Vagina (tissue), 2 donors: ENCODE data around the gene TTLL9. TPM values are rescaled to one million over a fixed set of nuclear protein-coding genes. Genes with fewer than 3 reads are reported as not detected.
A peak's percentile ranks its signal among the peaks of the same experiment; 100 is the strongest.

Source experiments
- DNase-seq, 2 donors: peaks; one replicate each; pipeline ENCODE4 v3.0.0-alpha.2; 2017; ENCODE audit errors: extremely low spot score in 2 of 2
- H3K27ac ChIP-seq: fragments of 200-600 bp; sonication (generic); one replicate; pipeline ENCODE4 v1.5.1; 2019
- H3K27me3 ChIP-seq: fragments of 200-600 bp; sonication (generic); one replicate; pipeline ENCODE4 v1.5.1; 2019
- H3K36me3 ChIP-seq, 2 donors: fragments of 200-600 bp; sonication (generic); one replicate each; pipeline ENCODE4 v1.5.1; 2017 to 2019
- H3K4me1 ChIP-seq: fragments of 200-600 bp; sonication (generic); one replicate; pipeline ENCODE4 v1.5.1; 2019
- H3K4me3 ChIP-seq, 2 donors: fragments of 200-600 bp; sonication (generic); 1 replicate in 1 of 2; 2 replicates in 1 of 2; pipeline ENCODE4 v1.5.1; 2016 to 2019
- H3K9me3 ChIP-seq: fragments of 200-600 bp; sonication (generic); one replicate; pipeline ENCODE4 v1.5.1; 2019
- POLR2A ChIP-seq, 2 donors: fragments of 450-650 bp; IDR thresholded peaks; one replicate each; pipeline ENCODE4 v1.6.1; 2017; ENCODE audit warnings: antibody characterized with exemption in 2 of 2, mild to moderate bottlenecking in 2 of 2, moderate library complexity in 2 of 2
- POLR2AphosphoS5 ChIP-seq, 2 donors: sonication (generic); formaldehyde crosslinking; IDR thresholded peaks; one replicate each; pipeline ENCODE4 v1.9.0; 2017; ENCODE audit warnings: antibody characterized with exemption in 2 of 2, mild to moderate bottlenecking in 2 of 2, low read depth in 1 of 2; ENCODE audit not compliant: insufficient read depth in 1 of 2
- intact Hi-C: fragments of 100-400 bp; cut with DNase I; formaldehyde crosslinking; loops from one replicate; pipeline ENCODE4 v1.15.1; 2023
- total RNA-seq: library from RNA; depleted of rRNA; stranded (reverse); fragments of >200 nt; gene quantifications from one replicate; pipeline ENCODE4 v1.2.3, GENCODE V29; 2016
- TF ChIP-seq, protein P1 (sequence below), 3 experiments: fragments of 450-650 bp in 2 of 3; fragments of 200-600 bp in 1 of 3; sonication (generic) in 1 of 3; IDR thresholded peaks; one replicate each; pipeline ENCODE4 v1.5.1; 2017 to 2019; ENCODE audit warnings: antibody characterized with exemption in 3 of 3, mild to moderate bottlenecking in 2 of 3, moderate library complexity in 2 of 3

Gene TTLL9
- total RNA-seq, 1 donor from 2014 or later = not detected

DNA sequence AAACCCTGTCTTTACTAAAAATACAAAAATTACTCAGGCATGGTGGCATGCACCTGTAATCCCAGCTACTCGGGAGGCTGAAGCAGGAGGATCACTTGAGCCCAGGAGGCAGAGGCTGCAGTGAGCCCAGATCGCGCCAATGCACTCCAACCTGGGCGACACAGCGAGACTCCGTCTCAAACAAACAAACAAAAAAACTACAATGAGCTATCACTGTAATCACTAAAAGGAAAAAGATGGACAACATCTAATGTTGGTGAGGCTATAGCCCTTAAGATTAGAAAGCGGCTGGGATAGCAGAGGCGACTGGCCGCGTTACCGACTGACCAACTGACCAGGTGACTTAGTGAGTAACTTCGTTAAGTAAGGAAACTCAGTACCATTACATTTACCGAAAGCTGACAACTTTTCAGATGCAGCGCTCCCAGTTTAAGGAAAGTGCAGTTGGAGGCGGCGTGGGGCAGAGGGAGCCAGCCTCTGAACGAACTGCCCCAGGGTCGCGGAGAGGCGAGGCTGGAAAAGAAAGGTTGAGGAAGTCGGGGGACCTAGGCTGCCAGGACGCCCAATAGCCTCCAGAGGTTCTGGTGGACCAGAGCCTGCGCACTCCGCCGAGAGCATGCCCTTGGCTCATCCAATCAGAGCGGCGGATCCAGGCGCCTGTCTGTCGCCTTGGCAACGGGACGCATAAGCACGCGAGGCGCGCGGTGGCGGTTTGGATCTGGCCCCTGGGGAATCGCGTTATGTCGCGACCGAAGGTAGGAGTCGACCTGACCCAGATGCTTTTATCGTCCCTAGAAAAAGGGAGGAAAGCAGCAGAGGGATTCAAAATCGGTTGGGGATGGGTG is 8.9 kb downstream of the TTLL9 start:
- DNase-seq = peak in 1 of 2 donors; percentile 96
- Histone ChIP-seq H3K27me3 (no peaks in the 10 kb centered on the region), H3K36me3 (no peaks in the 10 kb centered on the region), H3K4me3 (peak overlapping the region; percentile 48 to 63), H3K9me3 (no peaks in the 10 kb centered on the region), H3K27ac (peak overlapping the region; percentile 60), H3K4me1 (no peaks in the 10 kb centered on the region)
- TF ChIP-seq POLR2AphosphoS5 (IDR thresholded peaks at IDR 0.05; ENCODE audit: insufficient read depth in 1 of 2, low read depth in 1 of 2) = peak in 1 of 2 donors; percentile 80
- TF ChIP-seq, protein P1, sequence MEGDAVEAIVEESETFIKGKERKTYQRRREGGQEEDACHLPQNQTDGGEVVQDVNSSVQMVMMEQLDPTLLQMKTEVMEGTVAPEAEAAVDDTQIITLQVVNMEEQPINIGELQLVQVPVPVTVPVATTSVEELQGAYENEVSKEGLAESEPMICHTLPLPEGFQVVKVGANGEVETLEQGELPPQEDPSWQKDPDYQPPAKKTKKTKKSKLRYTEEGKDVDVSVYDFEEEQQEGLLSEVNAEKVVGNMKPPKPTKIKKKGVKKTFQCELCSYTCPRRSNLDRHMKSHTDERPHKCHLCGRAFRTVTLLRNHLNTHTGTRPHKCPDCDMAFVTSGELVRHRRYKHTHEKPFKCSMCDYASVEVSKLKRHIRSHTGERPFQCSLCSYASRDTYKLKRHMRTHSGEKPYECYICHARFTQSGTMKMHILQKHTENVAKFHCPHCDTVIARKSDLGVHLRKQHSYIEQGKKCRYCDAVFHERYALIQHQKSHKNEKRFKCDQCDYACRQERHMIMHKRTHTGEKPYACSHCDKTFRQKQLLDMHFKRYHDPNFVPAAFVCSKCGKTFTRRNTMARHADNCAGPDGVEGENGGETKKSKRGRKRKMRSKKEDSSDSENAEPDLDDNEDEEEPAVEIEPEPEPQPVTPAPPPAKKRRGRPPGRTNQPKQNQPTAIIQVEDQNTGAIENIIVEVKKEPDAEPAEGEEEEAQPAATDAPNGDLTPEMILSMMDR (IDR thresholded peaks at IDR 0.05) = no peak
- intact Hi-C loops = no loop called here

- no peak overlapping the region for H3K4me3 ChIP-seq
- H3K36me3 ChIP-seq = no peaks in the 10 kb centered on the region
- TF ChIP-seq, protein P1 (IDR thresholded peaks at IDR 0.05) = no peak
- TF ChIP-seq POLR2A (IDR thresholded peaks at IDR 0.05) (no peak), POLR2AphosphoS5 (IDR thresholded peaks at IDR 0.05; ENCODE audit: insufficient read depth in 1 of 2, low read depth in 1 of 2) (no peak)
- H3K4me1 ChIP-seq = no peaks in the 10 kb centered on the region
- intact Hi-C loops = no loop called here
- DNase-seq = no peak
- H3K27me3 ChIP-seq = no peaks in the 10 kb centered on the region
- no peak overlapping the region for H3K27ac ChIP-seq
- H3K9me3 ChIP-seq = no peaks in the 10 kb centered on the region
Measured at GRCh38 chr20:31881945-31882344, 11.5 kb downstream of the TTLL9 start.

DNA sequence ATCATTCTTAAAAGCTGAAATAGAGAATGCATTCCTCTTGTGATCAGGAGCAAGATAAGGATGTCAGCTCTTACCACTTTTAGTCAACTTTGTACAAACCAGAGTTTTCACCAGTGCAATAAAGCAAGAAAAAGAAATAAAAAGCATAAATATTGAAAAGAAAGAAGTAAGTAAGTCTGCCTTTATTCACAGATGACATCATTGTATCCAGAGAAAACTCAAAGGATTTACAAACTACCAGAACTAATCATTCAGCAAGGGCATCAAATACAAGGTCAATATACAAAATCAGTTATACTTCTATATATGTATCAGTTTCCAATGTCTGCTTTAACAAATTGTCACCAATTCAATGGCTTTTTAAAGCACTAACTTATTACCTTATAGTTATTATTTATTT is 13.4 kb downstream of the TTLL9 start:
- Histone ChIP-seq H3K4me1 (no peaks in the 10 kb centered on the region), H3K27me3 (no peaks in the 10 kb centered on the region), H3K27ac (no peak overlapping the region), H3K9me3 (no peaks in the 10 kb centered on the region), H3K4me3 (no peak overlapping the region), H3K36me3 (no peaks in the 10 kb centered on the region)
- DNase-seq = no peak
- intact Hi-C loops = no loop called here
- TF ChIP-seq, protein P1 (IDR thresholded peaks at IDR 0.05) = no peak
- TF ChIP-seq POLR2A (IDR thresholded peaks at IDR 0.05) = no peak
- TF ChIP-seq POLR2AphosphoS5 (IDR thresholded peaks at IDR 0.05; ENCODE audit: insufficient read depth in 1 of 2, low read depth in 1 of 2) = no peak

DNA sequence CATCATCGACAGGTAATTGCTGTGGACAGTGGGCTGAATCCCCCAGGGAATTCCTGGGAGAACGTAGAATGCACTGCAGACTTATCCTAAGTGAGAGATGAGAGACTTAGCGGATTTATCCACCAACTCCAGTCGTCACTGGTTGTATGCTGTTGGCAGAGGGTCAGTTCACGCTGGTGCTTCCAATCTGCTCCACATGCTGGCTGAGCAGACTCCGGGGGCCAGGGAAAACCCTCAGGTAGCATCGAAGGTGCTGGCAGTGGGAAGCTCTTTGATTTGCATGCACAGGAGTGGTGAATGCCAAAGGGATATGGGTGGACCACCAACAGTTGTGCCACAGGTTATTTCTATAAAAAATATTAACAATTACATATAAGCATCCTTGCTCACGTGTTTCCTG is 20.2 kb downstream of the TTLL9 start:
- no peaks in the 10 kb centered on the region for H3K36me3 ChIP-seq
- TF ChIP-seq, protein P1 (IDR thresholded peaks at IDR 0.05) = no peak
- TF ChIP-seq POLR2A (IDR thresholded peaks at IDR 0.05) = no peak
- no peak for TF ChIP-seq POLR2AphosphoS5 (IDR thresholded peaks at IDR 0.05; ENCODE audit: insufficient read depth in 1 of 2, low read depth in 1 of 2)
- H3K9me3 ChIP-seq = no peaks in the 10 kb centered on the region
- intact Hi-C loops = no loop called here
- no peaks in the 10 kb centered on the region for H3K27me3 ChIP-seq
- no peaks in the 10 kb centered on the region for H3K4me1 ChIP-seq
- no peak for DNase-seq
- H3K4me3 ChIP-seq = no peak overlapping the region
- no peak overlapping the region for H3K27ac ChIP-seq
